ENCODE results near the gene TMEM134. TPM values are rescaled to one million over a fixed set of nuclear protein-coding genes. Genes with fewer than 3 reads are reported as not detected.

TMEM134 gene
- total and polyA plus RNA-seq, 9 of the 15 experiments (the other 6 are each of a cell fraction or from before 2014, with no cell fraction given): 0.63 to 48.4 (median 10.7) TPM

- peak; percentile 85 for TF ChIP-seq JUND (IDR thresholded peaks at IDR 0.05; ENCODE audit: borderline replicate concordance, low read depth, low read length)
- TF ChIP-seq JUND (tag; IDR thresholded peaks at IDR 0.05; ENCODE audit: borderline replicate concordance, low read depth, low read length): peak; percentile 31; the same call in 1 of the 3 replicates
- no peak for TF ChIP-seq ZBTB33 (CRISPR knock-in tag; IDR thresholded peaks at IDR 0.05)
- TF ChIP-seq ZHX1 (conservative IDR thresholded peaks at IDR 0.05; ENCODE audit: low read length): peak; percentile 65; the same call in 1 of the 2 replicates
- TF ChIP-seq ZNF431 (CRISPR knock-in tag; IDR thresholded peaks at IDR 0.05): no peak
- 0 out of 2 replicates have a peak, but pooled peaks have one; percentile 21 for TF ChIP-seq XRCC5 (IDR thresholded peaks at IDR 0.05; ENCODE audit: low read depth, low read length)
- TF ChIP-seq ZBTB26 (CRISPR knock-in tag; IDR thresholded peaks at IDR 0.05): no peak
- no peak for TF ChIP-seq ZBED1 (IDR thresholded peaks at IDR 0.05)
- no peak for TF ChIP-seq NELFE (IDR thresholded peaks at IDR 0.05; ENCODE audit: insufficient read depth, insufficient read length)
- TF ChIP-seq ZC3H4 (CRISPR knock-in tag; IDR thresholded peaks at IDR 0.05; ENCODE audit: borderline replicate concordance): no peak
- TF ChIP-seq SPI1 (IDR thresholded peaks at IDR 0.05; ENCODE audit: borderline replicate concordance, low read depth, low read length): no peak
- TF ChIP-seq XRCC3 (IDR thresholded peaks at IDR 0.05): no peak
- TF ChIP-seq RAD21 (CRISPR knock-in tag; conservative IDR thresholded peaks at IDR 0.05 in 1 of 2, IDR thresholded peaks at IDR 0.05 in 1 of 2): no peak
- TF ChIP-seq EGR1 (conservative IDR thresholded peaks at IDR 0.05): peak; percentile 84
- TF ChIP-seq SIX5 (IDR thresholded peaks at IDR 0.05; ENCODE audit: borderline replicate concordance in 1 of 2, insufficient read depth in 1 of 2, low read depth in 1 of 2, low read length in 2 of 2): peak; percentile 92 to 94
- no peak for TF ChIP-seq TCF15 (CRISPR knock-in tag; IDR thresholded peaks at IDR 0.05)
- no peak for TF ChIP-seq ZBTB8A (IDR thresholded peaks at IDR 0.05; ENCODE audit: partially characterized antibody)
- no peak for TF ChIP-seq E2F4 (CRISPR knock-in tag; IDR thresholded peaks at IDR 0.05; ENCODE audit: low read depth)
- peak in 1 of 2 experiments; percentile 100; a peak in 2 of 4 replicates for TF ChIP-seq TBL1XR1 (IDR thresholded peaks at IDR 0.05; ENCODE audit: low read length in 2 of 2)
These were observed 40.7 kb downstream of the TMEM134 start, which contains the start of gene RPS6KB2 (continued) for GRCh38 chr11:67428052-67429001.

Measured in K562 (cell line).